H9 (cell line): Measurements from ENCODE around the gene GAN. TPM values are rescaled to one million over a fixed set of nuclear protein-coding genes. Genes with fewer than 3 reads are reported as not detected.

Source experiments
- DNase-seq: peaks from one replicate; pipeline ENCODE4 v3.0.0-alpha.2; 2017
- H2AFZ ChIP-seq: one replicate; pipeline ENCODE4 v1.6.1; 2013; ENCODE audit warnings: mild to moderate bottlenecking, low read length, control low read depth, moderate library complexity
- H2AK5ac ChIP-seq: 2 replicates; pipeline ENCODE4 v1.6.1; 2013; ENCODE audit warnings: low read length, control low read depth, mixed read lengths; ENCODE audit not compliant: insufficient read length
- H2BK120ac ChIP-seq: one replicate; pipeline ENCODE4 v1.6.1; 2013; ENCODE audit warnings: low read depth, mild to moderate bottlenecking, low read length, control low read depth, inconsistent platforms; ENCODE audit not compliant: poor library complexity, severe bottlenecking
- H2BK12ac ChIP-seq: 2 replicates; pipeline ENCODE4 v1.6.1; 2013; ENCODE audit warnings: low read length, control low read depth, mixed read lengths, low read depth; ENCODE audit not compliant: insufficient read length
- H2BK15ac ChIP-seq: 2 replicates; pipeline ENCODE4 v1.6.1; 2013; ENCODE audit warnings: low read depth, low read length, control low read depth
- H2BK20ac ChIP-seq: one replicate; pipeline ENCODE4 v1.6.1; 2013; ENCODE audit warnings: low read depth, mild to moderate bottlenecking, low read length, control low read depth, inconsistent platforms; ENCODE audit not compliant: poor library complexity, severe bottlenecking
- H2BK5ac ChIP-seq: 2 replicates; pipeline ENCODE4 v1.6.1; 2013; ENCODE audit warnings: low read length, control low read depth, mixed read lengths; ENCODE audit not compliant: insufficient read length
- H3K14ac ChIP-seq: 2 replicates; pipeline ENCODE4 v1.6.1; 2013; ENCODE audit warnings: low read length, control low read depth; ENCODE audit not compliant: insufficient read depth
- H3K18ac ChIP-seq: 2 replicates; pipeline ENCODE4 v1.6.1; 2013; ENCODE audit warnings: low read depth, mild to moderate bottlenecking, mixed read lengths, low read length, control low read depth; ENCODE audit not compliant: insufficient read length
- H3K23ac ChIP-seq: 2 replicates; pipeline ENCODE4 v1.6.1; 2013; ENCODE audit warnings: low read length, control low read depth, mixed read lengths, low read depth; ENCODE audit not compliant: insufficient read length
- H3K23me2 ChIP-seq: 2 replicates; pipeline ENCODE4 v1.6.1; 2013; ENCODE audit warnings: low read depth, mild to moderate bottlenecking, mixed read lengths, low read length, control low read depth; ENCODE audit not compliant: insufficient read length, poor library complexity, severe bottlenecking
- H3K27ac ChIP-seq: 2 replicates; pipeline ENCODE4 v1.5.1; 2013; ENCODE audit warnings: low read length, control low read depth, mixed read lengths, low read depth; ENCODE audit not compliant: insufficient read length
- H3K27me3 ChIP-seq: 2 replicates; pipeline ENCODE4 v1.6.1; 2013; ENCODE audit warnings: low read length, control low read depth, inconsistent platforms; ENCODE audit not compliant: insufficient read depth
- H3K4ac ChIP-seq: 2 replicates; pipeline ENCODE4 v1.6.1; 2013; ENCODE audit warnings: low read depth, mild to moderate bottlenecking, control low read depth, inconsistent platforms, low read length, moderate library complexity
- H3K4me1 ChIP-seq: 2 replicates; pipeline ENCODE4 v1.6.1; 2013; ENCODE audit warnings: low read length, control low read depth, inconsistent platforms; ENCODE audit not compliant: insufficient read depth
- H3K4me2 ChIP-seq: 2 replicates; pipeline ENCODE4 v1.6.1; 2013; ENCODE audit warnings: low read length, control low read depth, mixed read lengths; ENCODE audit not compliant: insufficient read length, insufficient read depth
- H3K56ac ChIP-seq: 2 replicates; pipeline ENCODE4 v1.6.1; 2013; ENCODE audit warnings: low read depth, mild to moderate bottlenecking, mixed read lengths, low read length, control low read depth; ENCODE audit not compliant: insufficient read length
- H3K79me1 ChIP-seq: 2 replicates; pipeline ENCODE4 v1.6.1; 2013; ENCODE audit warnings: low read depth, mild to moderate bottlenecking, moderate library complexity, low read length, control low read depth, inconsistent platforms; ENCODE audit not compliant: insufficient read depth, poor library complexity, severe bottlenecking
- H3K79me2 ChIP-seq: 2 replicates; pipeline ENCODE4 v1.6.1; 2013; ENCODE audit warnings: low read length, control low read depth, inconsistent platforms; ENCODE audit not compliant: insufficient read depth
- H3K9ac ChIP-seq: 2 replicates; pipeline ENCODE4 v1.6.1; 2013; ENCODE audit warnings: low read length, control low read depth, mixed read lengths; ENCODE audit not compliant: insufficient read length; ENCODE audit errors: extremely low read depth
- H3K9me3 ChIP-seq: one replicate; pipeline ENCODE4 v1.6.1; 2013; ENCODE audit warnings: low read depth, low read length, inconsistent platforms; ENCODE audit not compliant: control insufficient read depth
- H3T11ph ChIP-seq: one replicate; pipeline ENCODE4 v1.6.1; 2013; ENCODE audit warnings: mild to moderate bottlenecking, low read length, control low read depth, inconsistent platforms
- H4K20me1 ChIP-seq: one replicate; pipeline ENCODE4 v1.6.1; 2013; ENCODE audit not compliant: control insufficient read depth, insufficient read length, insufficient read depth
- H4K5ac ChIP-seq: 2 replicates; pipeline ENCODE4 v1.6.1; 2013; ENCODE audit warnings: low read depth, mild to moderate bottlenecking, mixed read lengths, low read length, control low read depth; ENCODE audit not compliant: insufficient read length
- H4K8ac ChIP-seq: replicated peaks from 2 replicates; pipeline ENCODE4 v1.6.1; 2013; ENCODE audit warnings: low read length, control low read depth, mixed read lengths, low read depth; ENCODE audit not compliant: insufficient read length
- H4K91ac ChIP-seq: 2 replicates; pipeline ENCODE4 v1.6.1; 2013; ENCODE audit warnings: low read depth, mild to moderate bottlenecking, moderate library complexity, mixed read lengths, low read length, control low read depth; ENCODE audit not compliant: insufficient read length
- H3K27ac Mint-ChIP-seq, 3 experiments: 2 replicates in 2 of 3; 3 replicates in 1 of 3; pipeline ENCODE4 v1.8.0; 2020 to 2021; ENCODE audit warnings: mixed read lengths in 3 of 3, mild to moderate bottlenecking in 1 of 3, moderate library complexity in 1 of 3
- H3K27me3 Mint-ChIP-seq: 2 replicates; pipeline ENCODE4 v1.8.0; 2021; ENCODE audit warnings: low read depth, mild to moderate bottlenecking, moderate library complexity, mixed read lengths
- H3K36me3 Mint-ChIP-seq, 3 experiments: 2 replicates in 2 of 3; 3 replicates in 1 of 3; pipeline ENCODE4 v1.8.0; 2020 to 2021; ENCODE audit warnings: low read depth in 3 of 3, mixed read lengths in 3 of 3; ENCODE audit not compliant: insufficient read depth in 1 of 3
- H3K4me1 Mint-ChIP-seq, 2 experiments: 2 replicates each; pipeline ENCODE4 v1.8.0; 2020; ENCODE audit warnings: mixed read lengths in 2 of 2
- H3K4me3 Mint-ChIP-seq, 2 experiments: 2 replicates in 1 of 2; 3 replicates in 1 of 2; pipeline ENCODE4 v1.8.0; 2020 to 2021; ENCODE audit warnings: mild to moderate bottlenecking in 2 of 2, mixed read lengths in 2 of 2, moderate library complexity in 1 of 2
- H3K9me3 Mint-ChIP-seq, 2 experiments: 2 replicates in 1 of 2; 3 replicates in 1 of 2; pipeline ENCODE4 v1.8.0; 2020; ENCODE audit warnings: mild to moderate bottlenecking in 2 of 2, mixed read lengths in 2 of 2, moderate library complexity in 1 of 2
- CTCF ChIP-seq: fragments of 200-600 bp; sonication (generic); conservative IDR thresholded peaks from 3 replicates; pipeline ENCODE4 v1.8.0; 2021; ENCODE audit warnings: antibody characterized with exemption, mild to moderate bottlenecking
- WGBS: extraction: QIAGEN DNeasy Blood & Tissue Kit; methylation state at CpG from one replicate; pipeline ENCODE4 v1.1.7; 2013; ENCODE audit warnings: missing lambda C conversion rate, low lambda C conversion rate, mixed read lengths; ENCODE audit not compliant: insufficient read length; ENCODE audit errors: extremely low coverage; 5-methylcytosine and 5-hydroxymethylcytosine counted together
- total RNA-seq: library from RNA; stranded (reverse); gene quantifications from 2 replicates; pipeline ENCODE4 v1.2.1, GENCODE V29; 2021

GAN gene
- total RNA-seq, 1 experiment from 2014 or later, result 20.9 TPM

GRCh38 chr16:81435103-81435502, 120.3 kb downstream of the GAN start:
- no peaks in the 10 kb centered on the region; the same call in 1 of the 2 replicates for H3K4me1 ChIP-seq
- no peak overlapping the region for H3K56ac ChIP-seq
- H3K23ac ChIP-seq, result no peak overlapping the region
- no CpG with 5 or more reads among the region's 3 CpGs for WGBS
- no peak overlapping the region for H2BK15ac ChIP-seq
- H3K36me3 Mint-ChIP-seq, result no peaks in the 10 kb centered on the region
- H3K9ac ChIP-seq, result no peak overlapping the region
- H4K20me1 ChIP-seq, result no peaks in the 10 kb centered on the region
- H3K4me3 Mint-ChIP-seq, result no peak overlapping the region
- no peak overlapping the region for H3K14ac ChIP-seq
- no peak overlapping the region for H3K27ac Mint-ChIP-seq
- H3K23me2 ChIP-seq, result no peaks in the 10 kb centered on the region
- no peak overlapping the region for H3T11ph ChIP-seq
- no peak overlapping the region for H3K4me2 ChIP-seq
- H3K27me3 Mint-ChIP-seq, result peaks cover 12% of the 10 kb centered on the region
- H2AK5ac ChIP-seq, result no peak overlapping the region
- H3K79me1 ChIP-seq, result no peaks in the 10 kb centered on the region
- H2BK12ac ChIP-seq, result no peak overlapping the region
- H3K9me3 Mint-ChIP-seq, result no peaks in the 10 kb centered on the region
- H2AFZ ChIP-seq, result no peak overlapping the region
- H3K27me3 ChIP-seq, result no peaks in the 10 kb centered on the region
- H3K4me1 Mint-ChIP-seq, result peaks cover 8 to 12% of the 10 kb centered on the region in 2 experiments
- H3K27ac ChIP-seq, result no peak overlapping the region
- no peak overlapping the region for H3K4ac ChIP-seq
- no peak overlapping the region for H4K8ac ChIP-seq
- no peak overlapping the region for H3K18ac ChIP-seq
- H4K91ac ChIP-seq, result no peak overlapping the region
- no peak for TF ChIP-seq CTCF
- no peak overlapping the region for H2BK5ac ChIP-seq
- no peak overlapping the region for H4K5ac ChIP-seq
- H3K9me3 ChIP-seq, result no peaks in the 10 kb centered on the region
- no peaks in the 10 kb centered on the region for H3K79me2 ChIP-seq
- no peak overlapping the region for H2BK20ac ChIP-seq
- DNase-seq, result no peak
- H2BK120ac ChIP-seq, result no peak overlapping the region
